ENCODE results near the gene COX7A2L. TPM values are rescaled to one million over a fixed set of nuclear protein-coding genes. Genes with fewer than 3 reads are reported as not detected.

Gene COX7A2L
- total RNA-seq, 4 donors from 2014 or later: 69.8 to 94.7 (median 89.1) TPM

GRCh38 chr2:42331569-42332284 is 29.3 kb downstream of the COX7A2L start:
- H3K4me1 ChIP-seq: no peaks in the 10 kb centered on the region
- H3K9me3 ChIP-seq: no peaks in the 10 kb centered on the region
- in situ Hi-C loops (cut with MboI; ENCODE audit: low sequenced_read_pairs in 4 of 4) (no loop called here), intact Hi-C loops (cut with DNase I; ENCODE audit: low total_unique reads) (no loop called here)
- no peak for ATAC-seq
- H3K27me3 ChIP-seq: no peaks in the 10 kb centered on the region
- peaks cover 0 to 20% of the 10 kb centered on the region in 2 donors for H3K36me3 ChIP-seq
- H3K4me3 ChIP-seq: no peak overlapping the region
- no peak for TF ChIP-seq POLR2A (IDR thresholded peaks at IDR 0.05)
- TF ChIP-seq CTCF (IDR thresholded peaks at IDR 0.05 in 4 of 5, conservative IDR thresholded peaks at IDR 0.05 in 1 of 5): no peak
- DNase-seq: no peak
- no peak overlapping the region for H3K27ac ChIP-seq

GRCh38 chr2:42329736-42330135 is 31.3 kb downstream of the COX7A2L start:
- TF ChIP-seq POLR2A (IDR thresholded peaks at IDR 0.05) (no peak), CTCF (IDR thresholded peaks at IDR 0.05 in 4 of 5, conservative IDR thresholded peaks at IDR 0.05 in 1 of 5) (no peak)
- intact Hi-C loops (cut with DNase I; ENCODE audit: low total_unique reads) (loop anchor here (5.0 kb wide), 1 partner anchor 232 kb away; no protein-coding TSS in a partner anchor), in situ Hi-C loops (cut with MboI; ENCODE audit: low sequenced_read_pairs in 4 of 4) (no loop called here)
- no peaks in the 10 kb centered on the region for H3K4me1 ChIP-seq
- no peaks in the 10 kb centered on the region for H3K9me3 ChIP-seq
- DNase-seq: no peak
- no peak for ATAC-seq
- H3K4me3 ChIP-seq: no peak overlapping the region
- H3K27ac ChIP-seq: no peak overlapping the region
- peaks cover 0 to 14% of the 10 kb centered on the region in 2 donors for H3K36me3 ChIP-seq
- no peaks in the 10 kb centered on the region for H3K27me3 ChIP-seq

- ATAC-seq: no peak
- H3K36me3 ChIP-seq: peaks cover 0 to 10% of the 10 kb centered on the region in 2 donors
- intact Hi-C loops (cut with DNase I; ENCODE audit: low total_unique reads): loop anchor here (5.0 kb wide), 1 partner anchor 232 kb away; no protein-coding TSS in a partner anchor
Observed at GRCh38 chr2:42328923-42329322, 32.1 kb downstream of the COX7A2L start.

GRCh38 chr2:42328148-42328833 is 32.7 kb downstream of the COX7A2L start:
- DNase-seq: no peak
- intact Hi-C loops (cut with DNase I; ENCODE audit: low total_unique reads): loop anchor here (5.0 kb wide), 1 partner anchor 231 kb away; no protein-coding TSS in a partner anchor
- H3K36me3 ChIP-seq: peaks cover 0 to 10% of the 10 kb centered on the region in 2 donors
- no peak overlapping the region for H3K27ac ChIP-seq
- no peak for ATAC-seq
- H3K4me1 ChIP-seq: no peaks in the 10 kb centered on the region
- no peaks in the 10 kb centered on the region for H3K27me3 ChIP-seq
- in situ Hi-C loops (cut with MboI; ENCODE audit: low sequenced_read_pairs in 4 of 4): no loop called here
- no peak overlapping the region for H3K4me3 ChIP-seq
- TF ChIP-seq POLR2A (IDR thresholded peaks at IDR 0.05) (no peak), CTCF (IDR thresholded peaks at IDR 0.05 in 4 of 5, conservative IDR thresholded peaks at IDR 0.05 in 1 of 5) (peak in 3 of 5 experiments; percentile 12 to 33 (median 17))
- H3K9me3 ChIP-seq: no peaks in the 10 kb centered on the region

More at GRCh38 chr2:42328923-42329322, 32.1 kb downstream of the COX7A2L start:
- H3K4me3 ChIP-seq: no peak overlapping the region
- no peak for DNase-seq
- H3K27me3 ChIP-seq: no peaks in the 10 kb centered on the region
- in situ Hi-C loops (cut with MboI; ENCODE audit: low sequenced_read_pairs in 4 of 4): no loop called here
- H3K4me1 ChIP-seq: no peaks in the 10 kb centered on the region
- no peak overlapping the region for H3K27ac ChIP-seq
- H3K9me3 ChIP-seq: no peaks in the 10 kb centered on the region
- TF ChIP-seq POLR2A (IDR thresholded peaks at IDR 0.05): no peak
- TF ChIP-seq CTCF (IDR thresholded peaks at IDR 0.05 in 4 of 5, conservative IDR thresholded peaks at IDR 0.05 in 1 of 5): no peak
